ENCODE results near the gene SMYD1. TPM values are rescaled to one million over a fixed set of nuclear protein-coding genes. Genes with fewer than 3 reads are reported as not detected.

The SMYD1 gene
- total RNA-seq, 2 experiments from 2014 or later: not detected

- Mint-ChIP-seq H3K36me3 (ENCODE audit: low read depth) (peaks cover 48% of the 10 kb centered on the region), H3K4me3 (no peak overlapping the region), H3K4me1 (ENCODE audit: low read depth) (peaks cover 40% of the 10 kb centered on the region), H3K9me3 (no peaks in the 10 kb centered on the region), H3K27ac (no peak overlapping the region), H3K27me3 (no peaks in the 10 kb centered on the region)
- ATAC-seq (ENCODE audit: poor library complexity) (no peak), DNase-seq (no peak)
- H3K4me1 ChIP-seq (ENCODE audit: insufficient read depth, low read length): no peaks in the 10 kb centered on the region
- ChIA-PET POLR2A (no interaction called here), CTCF (interaction anchor here (1.3 kb wide), 1 partner anchor 25 kb away, joined by 3 read pairs; no protein-coding TSS in a partner anchor)
- intact Hi-C loops (cut with DNase I, micrococcal nuclease): no loop called here
- H3K36me3 ChIP-seq (ENCODE audit: insufficient read depth, low read length): peaks cover 32% of the 10 kb centered on the region
- no peaks in the 10 kb centered on the region for H3K27me3 ChIP-seq (ENCODE audit: control insufficient read depth in 1 of 2, insufficient read depth in 2 of 2, low read length in 2 of 2)
- no peak for TF ChIP-seq CTCF (IDR thresholded peaks at IDR 0.05)
- H3K9me3 ChIP-seq (ENCODE audit: control insufficient read depth in 1 of 2, insufficient read depth in 1 of 2, low read length in 2 of 2): no peaks in the 10 kb centered on the region
- H3K27ac ChIP-seq (ENCODE audit: low read depth in 1 of 2, low read length in 2 of 2): no peak overlapping the region
- no peak overlapping the region for H3K4me3 ChIP-seq (ENCODE audit: low read length)
Measured at GRCh38 chr2:88036182-88036581, 31.4 kb upstream of the SMYD1 start.

GRCh38 chr2:88036606-88037005, 31.0 kb upstream of the SMYD1 start:
- POLR2A ChIA-PET: interaction anchor here (1.1 to 1.3 kb wide), 2 partner anchors 9 to 13 kb away, joined by 3 to 4 read pairs; no protein-coding TSS in a partner anchor
- no peak for TF ChIP-seq CTCF (IDR thresholded peaks at IDR 0.05)
- no peak overlapping the region for H3K27ac Mint-ChIP-seq
- Histone ChIP-seq H3K9me3 (ENCODE audit: control insufficient read depth in 1 of 2, insufficient read depth in 1 of 2, low read length in 2 of 2) (no peaks in the 10 kb centered on the region), H3K4me1 (ENCODE audit: insufficient read depth, low read length) (no peaks in the 10 kb centered on the region), H3K36me3 (ENCODE audit: insufficient read depth, low read length) (peaks cover 32% of the 10 kb centered on the region), H3K27ac (ENCODE audit: low read depth in 1 of 2, low read length in 2 of 2) (no peak overlapping the region), H3K4me3 (ENCODE audit: low read length) (no peak overlapping the region), H3K27me3 (ENCODE audit: control insufficient read depth in 1 of 2, insufficient read depth in 2 of 2, low read length in 2 of 2) (no peaks in the 10 kb centered on the region)
- ATAC-seq (ENCODE audit: poor library complexity) (no peak), DNase-seq (no peak)
- H3K4me1 Mint-ChIP-seq (ENCODE audit: low read depth): peaks cover 42% of the 10 kb centered on the region
- H3K36me3 Mint-ChIP-seq (ENCODE audit: low read depth): peaks cover 47% of the 10 kb centered on the region
- no peaks in the 10 kb centered on the region for H3K9me3 Mint-ChIP-seq
- intact Hi-C loops (cut with DNase I, micrococcal nuclease): no loop called here
- no peak overlapping the region for H3K4me3 Mint-ChIP-seq
- CTCF ChIA-PET: interaction anchor here (1.3 kb wide), 1 partner anchor 24 kb away, joined by 3 read pairs; no protein-coding TSS in a partner anchor
- no peaks in the 10 kb centered on the region for H3K27me3 Mint-ChIP-seq

- H3K4me3 ChIP-seq (ENCODE audit: low read length): no peak overlapping the region
- no peak overlapping the region for H3K27ac Mint-ChIP-seq
- peaks cover 31% of the 10 kb centered on the region for H3K36me3 Mint-ChIP-seq (ENCODE audit: low read depth)
- no peaks in the 10 kb centered on the region for H3K27me3 Mint-ChIP-seq
- no peak for DNase-seq
- H3K27ac ChIP-seq (ENCODE audit: low read depth in 1 of 2, low read length in 2 of 2): no peak overlapping the region
- H3K9me3 ChIP-seq (ENCODE audit: control insufficient read depth in 1 of 2, insufficient read depth in 1 of 2, low read length in 2 of 2): no peaks in the 10 kb centered on the region
- no peak for TF ChIP-seq CTCF (IDR thresholded peaks at IDR 0.05)
- peaks cover 48% of the 10 kb centered on the region for H3K4me1 Mint-ChIP-seq (ENCODE audit: low read depth)
- intact Hi-C loops (cut with DNase I, micrococcal nuclease): no loop called here
- no peaks in the 10 kb centered on the region for H3K27me3 ChIP-seq (ENCODE audit: control insufficient read depth in 1 of 2, insufficient read depth in 2 of 2, low read length in 2 of 2)
- ChIA-PET CTCF (no interaction called here), POLR2A (interaction anchor here (0.6 to 1.0 kb wide), 2 partner anchors 15 to 22 kb away, joined by 3 read pairs; partner anchors contain the start of gene RNU2-63P)
- H3K4me1 ChIP-seq (ENCODE audit: insufficient read depth, low read length): no peaks in the 10 kb centered on the region
- peaks cover 20% of the 10 kb centered on the region for H3K36me3 ChIP-seq (ENCODE audit: insufficient read depth, low read length)
- no peak for ATAC-seq (ENCODE audit: poor library complexity)
- no peak overlapping the region for H3K4me3 Mint-ChIP-seq
- no peaks in the 10 kb centered on the region for H3K9me3 Mint-ChIP-seq
Measured at GRCh38 chr2:88038263-88039105, 29.1 kb upstream of the SMYD1 start.
